ENCODE measurements around the gene RFX6. TPM values are rescaled to one million over a fixed set of nuclear protein-coding genes. Genes with fewer than 3 reads are reported as not detected.

The RFX6 gene
- total RNA-seq, 2 donors from 2014 or later = not detected

DNA sequence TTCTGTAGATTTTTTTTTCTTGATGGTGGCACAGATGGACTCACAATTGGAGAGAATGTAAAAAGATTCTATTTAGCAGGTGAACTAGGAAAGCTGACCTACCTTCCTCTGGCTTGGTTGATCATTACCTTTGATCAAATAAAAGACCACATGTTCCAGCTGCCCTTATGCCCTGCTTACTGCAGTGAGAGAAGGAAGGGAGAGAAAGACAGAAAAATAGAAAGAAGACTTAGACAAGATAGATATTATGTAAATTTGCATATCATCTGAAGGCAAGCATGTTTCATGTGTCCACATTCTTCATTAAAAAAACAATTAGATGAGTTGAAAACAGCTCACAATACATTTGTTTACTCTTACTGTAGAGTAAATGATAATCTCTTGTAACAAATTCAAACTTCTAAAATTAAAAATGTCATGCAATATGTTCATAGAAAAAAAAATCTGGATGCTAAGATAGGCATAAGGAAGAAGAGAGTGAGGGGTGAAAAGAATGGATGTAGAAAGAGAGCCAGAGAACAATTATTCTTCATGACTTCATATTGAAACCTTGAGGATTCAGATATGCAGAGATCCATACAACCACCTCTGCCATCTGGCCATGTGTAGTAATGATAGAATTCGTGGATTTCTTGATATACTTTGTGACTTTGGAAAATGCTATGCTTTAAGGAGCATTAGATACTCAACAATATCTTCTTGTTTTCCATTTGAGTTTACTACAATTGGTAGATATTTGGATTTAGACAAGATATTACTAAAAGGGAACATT is 71.7 kb downstream of the RFX6 start:
- DNase-seq (ENCODE audit: low spot score in 2 of 2) (no peak), ATAC-seq (no peak)
- Mint-ChIP-seq H3K36me3 (no peaks in the 10 kb centered on the region), H3K9me3 (peaks cover 0 to 3% of the 10 kb centered on the region in 2 donors), H3K27ac (no peak overlapping the region)

DNA sequence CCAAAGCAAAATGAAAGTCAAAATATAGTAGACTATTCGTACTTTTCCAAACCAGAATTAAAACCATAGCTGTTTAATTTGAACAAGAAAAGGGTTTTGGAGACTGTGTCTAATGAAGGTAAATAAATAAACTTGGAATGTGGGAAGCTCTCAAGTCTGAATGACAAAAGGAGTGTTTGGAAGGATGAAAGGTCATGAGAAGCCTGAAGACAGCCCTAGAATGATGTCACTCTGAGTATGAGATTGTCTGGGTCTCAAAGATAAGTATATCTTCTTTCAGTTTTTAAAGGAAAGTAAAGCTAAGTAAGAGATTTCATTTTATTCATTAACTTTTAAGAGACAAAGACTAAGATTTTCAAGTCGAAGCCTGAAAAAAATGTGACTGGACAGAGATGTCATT is 72.9 kb downstream of the RFX6 start:
- ATAC-seq = no peak
- no peaks in the 10 kb centered on the region for H3K36me3 Mint-ChIP-seq
- peaks cover 0 to 3% of the 10 kb centered on the region in 2 donors for H3K9me3 Mint-ChIP-seq
- no peak overlapping the region for H3K27ac Mint-ChIP-seq
- no peak for DNase-seq (ENCODE audit: low spot score in 2 of 2)

DNA sequence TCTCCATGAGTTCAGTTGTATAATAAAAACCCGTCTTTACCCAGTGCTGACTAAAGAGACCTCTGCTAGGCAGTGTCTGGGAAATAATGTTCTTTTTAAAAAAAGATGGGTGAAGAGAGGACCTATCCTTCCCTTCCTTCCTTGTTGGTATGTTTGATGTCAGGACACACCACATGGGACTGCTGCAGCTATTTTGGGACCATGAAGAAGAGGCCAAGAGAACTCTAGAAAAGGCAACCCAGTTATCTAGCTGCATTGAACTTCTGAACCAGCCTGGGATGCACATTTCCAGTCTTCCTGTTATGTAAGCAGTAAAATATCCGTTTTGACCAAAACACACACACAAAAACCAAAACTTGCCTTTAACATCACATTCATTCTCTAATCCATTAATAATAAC is 77.3 kb downstream of the RFX6 start:
- no peak for DNase-seq (ENCODE audit: low spot score in 2 of 2)
- ATAC-seq = no peak
- H3K36me3 Mint-ChIP-seq = no peaks in the 10 kb centered on the region
- no peak overlapping the region for H3K27ac Mint-ChIP-seq
- no peaks in the 10 kb centered on the region for H3K9me3 Mint-ChIP-seq

DNA sequence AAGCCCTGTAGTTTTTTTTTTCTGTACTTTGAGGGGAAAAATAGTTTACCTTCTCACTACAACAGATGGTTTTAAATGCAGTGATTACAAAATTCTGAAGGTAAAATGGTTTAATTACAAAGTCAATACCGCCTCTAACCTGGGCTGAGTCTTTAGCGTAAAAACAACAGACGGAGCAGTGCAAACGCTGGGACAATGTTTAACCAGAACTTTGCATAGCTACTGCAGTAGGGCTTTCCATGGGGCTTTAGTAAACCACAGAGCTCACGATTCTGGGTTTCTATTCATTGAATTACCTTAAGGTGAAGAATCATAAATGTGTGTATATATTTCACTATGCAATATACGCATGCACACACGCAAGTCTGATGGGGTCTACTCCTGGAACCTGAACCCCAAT is 77.9 kb downstream of the RFX6 start:
- no peak for DNase-seq (ENCODE audit: low spot score in 2 of 2)
- ATAC-seq = no peak
- Mint-ChIP-seq H3K36me3 (no peaks in the 10 kb centered on the region), H3K9me3 (no peaks in the 10 kb centered on the region), H3K27ac (no peak overlapping the region)

DNA sequence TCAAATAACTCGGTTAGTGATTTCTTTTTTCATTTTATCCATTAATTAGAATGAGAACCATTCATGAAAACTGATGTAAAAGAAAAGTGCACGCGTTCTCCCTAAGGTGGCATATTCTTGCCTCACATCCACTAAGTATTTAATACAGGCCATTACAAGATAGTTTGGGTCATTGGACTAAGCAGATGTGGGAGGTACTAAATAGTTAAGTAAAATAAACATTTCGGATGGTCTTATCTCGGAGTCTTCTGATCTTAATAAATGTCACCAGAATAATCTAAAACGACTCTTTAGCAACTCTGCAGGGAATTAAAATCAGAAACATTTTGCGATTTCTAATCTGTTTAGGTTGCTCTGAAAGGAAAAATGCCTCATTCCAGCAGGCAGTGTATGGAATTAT is 78.7 kb downstream of the RFX6 start:
- Mint-ChIP-seq H3K9me3 (no peaks in the 10 kb centered on the region), H3K27ac (no peak overlapping the region), H3K36me3 (no peaks in the 10 kb centered on the region)
- DNase-seq (ENCODE audit: low spot score in 2 of 2) = no peak
- ATAC-seq = no peak

DNA sequence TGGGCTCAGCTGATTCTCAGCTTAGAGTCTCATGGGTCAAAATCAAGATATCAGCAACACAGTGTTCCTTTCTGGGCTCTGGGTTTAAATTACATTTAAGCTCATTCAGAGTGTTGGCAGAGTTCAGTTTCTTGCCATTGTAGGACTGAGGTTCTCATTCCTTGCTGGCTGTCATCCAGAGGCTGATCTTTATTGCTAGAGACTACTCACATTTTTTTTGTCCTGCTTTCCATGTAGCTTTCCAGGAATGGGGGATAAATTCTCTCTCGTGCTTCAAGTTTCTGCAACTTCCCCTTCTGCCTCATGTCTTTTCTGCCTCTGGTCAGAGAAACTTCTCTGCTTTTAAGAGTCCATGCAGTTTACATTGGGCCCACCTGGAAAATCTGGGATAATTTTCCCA is 86.9 kb downstream of the RFX6 start:
- no peaks in the 10 kb centered on the region for H3K36me3 Mint-ChIP-seq
- no peak for ATAC-seq
- no peak for DNase-seq (ENCODE audit: low spot score in 2 of 2)
- no peak overlapping the region for H3K27ac Mint-ChIP-seq
- H3K9me3 Mint-ChIP-seq = no peaks in the 10 kb centered on the region

DNA sequence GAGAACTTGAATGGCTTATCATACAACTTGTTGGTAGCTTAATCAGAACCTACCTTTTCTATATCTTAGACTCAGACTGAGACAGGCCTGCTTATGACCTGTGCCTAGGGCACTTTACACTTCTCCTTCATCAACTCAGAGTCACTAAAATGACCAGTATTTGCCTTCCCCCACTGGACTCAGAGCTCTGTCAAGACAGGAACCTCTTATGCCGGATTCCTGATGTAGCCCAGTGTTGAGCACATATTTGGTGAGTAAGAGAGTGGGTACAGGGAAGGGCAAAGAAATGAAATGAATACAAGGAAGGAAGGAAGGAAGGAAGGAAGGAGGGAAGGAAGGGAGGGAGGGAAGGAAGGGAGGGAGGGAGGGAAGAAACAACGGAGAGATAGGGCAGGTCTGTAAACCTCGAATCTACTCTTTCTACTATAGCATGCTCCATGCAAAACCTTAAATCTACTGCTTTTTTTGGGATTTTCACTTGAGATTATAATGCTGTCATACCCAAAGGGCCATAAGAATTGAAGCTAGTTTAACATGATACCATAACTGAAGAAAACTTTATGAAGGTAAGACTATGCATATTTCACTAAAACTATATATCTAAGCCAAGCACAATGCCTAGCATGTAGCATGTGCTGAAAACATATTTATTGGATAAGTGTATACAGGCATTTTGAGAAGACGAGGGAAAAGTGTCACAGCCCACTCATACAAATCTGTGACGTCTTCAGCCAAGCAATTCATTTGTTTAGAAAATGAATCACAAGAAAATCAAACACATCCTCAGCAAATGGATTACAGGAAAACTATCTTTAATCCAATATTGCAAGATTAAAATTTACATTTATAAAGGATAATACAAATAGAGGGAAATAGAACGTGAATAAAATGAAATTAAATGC is 89.9 kb downstream of the RFX6 start:
- no peak for ATAC-seq
- no peaks in the 10 kb centered on the region for H3K36me3 Mint-ChIP-seq
- H3K27ac Mint-ChIP-seq = no peak overlapping the region
- DNase-seq (ENCODE audit: low spot score in 2 of 2) = no peak
- H3K9me3 Mint-ChIP-seq = no peaks in the 10 kb centered on the region

DNA sequence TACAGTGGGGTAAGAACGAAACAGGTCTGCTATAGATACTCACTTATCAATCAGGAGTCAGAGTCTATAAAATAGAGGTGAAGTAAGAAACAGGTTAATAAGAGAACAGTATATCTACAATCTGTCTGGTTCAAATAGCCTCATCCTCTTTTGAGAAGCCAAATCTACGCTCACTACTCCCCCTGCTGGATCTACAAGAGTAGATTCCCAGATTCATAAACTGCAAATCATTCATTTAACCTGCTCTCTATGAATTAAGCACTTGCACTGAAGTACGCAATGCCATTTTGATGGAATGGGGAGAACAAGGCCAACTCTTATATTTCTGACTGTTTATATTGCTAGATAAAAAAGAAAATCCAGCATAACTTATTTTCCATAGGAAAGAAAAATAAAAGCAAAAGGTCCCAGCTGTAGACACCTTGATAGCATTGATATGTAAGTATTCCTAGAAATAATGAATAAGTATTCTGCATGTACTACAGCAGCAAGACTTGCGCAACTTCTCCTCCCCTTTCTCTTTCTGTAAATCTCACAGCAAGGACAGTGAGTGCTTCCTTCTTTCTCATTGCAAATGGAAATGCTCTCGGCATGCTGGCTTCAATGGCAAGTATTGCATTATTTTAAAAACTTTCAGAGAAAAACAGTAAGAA is 92.3 kb downstream of the RFX6 start:
- ATAC-seq (peak in 1 of 2 donors; percentile 46), DNase-seq (ENCODE audit: low spot score in 2 of 2) (peak in 1 of 2 donors; percentile 7)
- Mint-ChIP-seq H3K36me3 (no peaks in the 10 kb centered on the region), H3K27ac (no peak overlapping the region), H3K9me3 (no peaks in the 10 kb centered on the region)

DNA sequence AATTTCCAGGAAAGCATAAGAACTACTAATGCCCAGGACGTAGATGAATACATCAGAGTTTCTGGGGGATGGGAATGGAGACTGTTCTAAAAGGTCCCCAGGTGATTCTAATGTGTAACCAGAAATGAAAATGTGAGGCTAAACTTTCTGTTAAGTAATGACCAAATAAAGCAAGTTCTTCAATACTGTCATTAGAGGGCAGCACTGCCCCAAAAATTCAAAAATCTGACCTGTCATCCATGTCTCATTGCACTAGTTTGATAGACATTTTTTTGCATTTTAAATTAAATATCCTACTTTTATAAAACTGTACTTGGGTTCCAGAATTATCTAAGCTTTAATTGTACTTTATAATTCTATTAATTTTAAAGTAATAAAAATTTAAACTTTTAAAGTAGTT is 94.9 kb downstream of the RFX6 start:
- peak in 1 of 2 donors; percentile 53 for ATAC-seq
- peak in 1 of 2 donors; percentile 9 for DNase-seq (ENCODE audit: low spot score in 2 of 2)
- Mint-ChIP-seq H3K36me3 (no peaks in the 10 kb centered on the region), H3K27ac (no peak overlapping the region), H3K9me3 (no peaks in the 10 kb centered on the region)

DNA sequence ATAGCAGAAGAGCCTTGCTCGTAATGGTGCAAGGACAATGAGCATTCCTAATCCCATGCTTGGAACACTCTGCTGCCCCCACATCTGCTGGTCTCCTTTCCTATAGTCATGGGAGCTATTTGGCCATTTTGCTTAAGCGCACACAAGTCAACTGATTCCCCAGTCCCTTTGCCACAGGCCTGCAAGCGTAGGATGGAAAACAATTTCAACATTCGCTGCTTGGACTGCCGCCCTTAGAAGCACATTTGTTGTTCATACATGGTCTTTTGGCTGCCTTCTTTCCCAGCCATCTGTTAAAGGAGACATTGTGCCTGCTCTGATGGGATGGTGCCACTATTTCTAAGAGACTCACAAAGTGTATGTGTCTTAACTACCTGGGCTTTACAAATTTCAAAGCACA is 96.9 kb downstream of the RFX6 start:
- no peak for ATAC-seq
- Mint-ChIP-seq H3K9me3 (no peaks in the 10 kb centered on the region), H3K27ac (no peak overlapping the region), H3K36me3 (no peaks in the 10 kb centered on the region)
- DNase-seq (ENCODE audit: low spot score in 2 of 2) = no peak

DNA sequence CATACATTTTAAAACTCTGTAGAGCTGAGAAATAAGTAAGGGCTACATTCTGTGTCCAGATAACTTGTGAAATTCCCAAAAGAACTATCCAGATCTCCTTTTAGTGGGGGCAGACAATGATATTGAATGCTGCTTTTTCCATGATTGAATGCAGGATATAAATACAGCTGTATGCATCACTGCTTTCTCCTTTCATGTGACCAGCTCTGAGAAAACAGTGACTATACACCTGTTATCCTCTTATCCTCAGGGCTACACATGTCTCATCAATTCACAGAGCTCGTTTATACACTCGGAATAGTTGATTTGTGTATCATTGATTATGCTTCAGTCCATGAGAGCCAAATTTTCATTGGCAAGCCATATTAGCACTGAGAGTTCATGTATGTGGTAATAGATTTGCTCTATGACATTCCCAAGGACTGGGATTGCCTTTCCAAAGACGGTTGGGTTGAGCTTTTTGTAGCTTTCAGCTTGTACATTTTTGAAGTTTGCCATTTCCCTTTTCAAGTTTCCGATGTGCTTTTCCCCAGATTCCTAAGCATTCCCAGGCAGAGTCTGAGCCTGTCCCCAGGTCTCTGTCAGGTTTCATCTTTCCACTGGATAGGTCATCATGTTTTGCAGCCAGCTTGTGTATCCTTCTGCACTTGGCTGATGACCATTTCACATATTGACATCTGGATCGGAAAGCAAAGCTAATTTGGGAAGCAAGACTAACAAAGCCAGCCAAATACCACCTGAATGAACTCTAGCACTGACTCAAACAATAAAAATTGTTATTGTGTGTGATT is 97.7 kb downstream of the RFX6 start:
- Mint-ChIP-seq H3K27ac (no peak overlapping the region), H3K36me3 (no peaks in the 10 kb centered on the region)
- no peak for DNase-seq (ENCODE audit: low spot score in 2 of 2)

DNA sequence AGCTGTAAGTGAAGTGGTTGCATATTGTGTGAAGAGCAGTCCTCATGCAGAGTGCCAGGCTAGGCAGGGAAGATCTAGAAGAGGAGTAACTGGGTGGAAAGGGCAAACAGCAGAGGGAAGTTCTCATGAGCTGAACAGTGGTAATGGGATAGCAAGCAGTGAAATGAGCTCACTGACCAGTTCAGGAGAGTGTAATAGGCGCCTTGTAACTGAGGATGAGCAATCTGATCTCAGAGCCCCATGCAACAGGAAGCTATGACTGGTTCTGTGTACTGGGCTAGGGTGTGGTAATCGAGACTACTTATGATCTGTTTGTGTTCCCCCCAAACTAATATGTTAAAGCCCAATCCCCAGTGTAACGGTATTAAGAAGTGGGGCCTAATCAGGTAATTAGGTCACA is 98.6 kb downstream of the RFX6 start:
- no peaks in the 10 kb centered on the region for H3K9me3 Mint-ChIP-seq

More for the DNA sequence above, 97.7 kb downstream of the RFX6 start:
- no peaks in the 10 kb centered on the region for H3K9me3 Mint-ChIP-seq
- no peak for ATAC-seq

DNA sequence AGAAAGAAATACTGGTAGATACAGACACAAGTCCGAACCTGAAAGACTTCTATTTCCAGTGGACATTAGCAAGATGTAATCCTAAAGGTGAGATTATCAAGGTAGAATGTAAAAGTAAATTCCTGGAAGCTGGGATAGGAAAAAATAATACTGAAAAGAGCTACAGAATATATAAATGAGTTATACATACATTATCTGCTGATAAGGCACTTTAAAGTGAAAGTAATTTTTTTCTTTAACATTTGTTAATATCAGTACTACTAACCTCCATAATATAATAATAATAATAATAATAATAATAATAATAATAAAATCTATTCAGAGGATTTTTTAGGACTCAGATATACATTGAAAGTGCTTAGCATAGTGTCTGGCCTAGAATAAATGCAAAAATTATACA is 102.5 kb downstream of the RFX6 start:
- no peak for DNase-seq (ENCODE audit: low spot score in 2 of 2)
- H3K36me3 Mint-ChIP-seq = no peaks in the 10 kb centered on the region
- no peak for ATAC-seq
- no peaks in the 10 kb centered on the region for H3K9me3 Mint-ChIP-seq
- H3K27ac Mint-ChIP-seq = no peak overlapping the region

More for the DNA sequence above, 98.6 kb downstream of the RFX6 start:
- Mint-ChIP-seq H3K27ac (no peak overlapping the region), H3K36me3 (no peaks in the 10 kb centered on the region)
- ATAC-seq (no peak), DNase-seq (ENCODE audit: low spot score in 2 of 2) (no peak)
